HTR-8/SVneo (cell line): ENCODE data around the gene TBC1D9B.
A peak's percentile ranks its signal among the peaks of the same experiment; 100 is the strongest.

ENCODE experiments used
- DNase-seq: peaks from one replicate; pipeline ENCODE4 v3.0.0; 2011; ENCODE audit warnings: low spot score, mixed read lengths; ENCODE audit not compliant: insufficient read length
- FAIRE-seq: peaks from 2 replicates; lab custom pipeline; 2011; peaks lifted over from hg19 to GRCh38; lab: Jason Lieb, UNC

TBC1D9B gene

GRCh38 chr5:179909224-179909623 is 1.5 kb upstream of the TBC1D9B start:
- FAIRE-seq (no peak), DNase-seq (no peak)

- DNase-seq (no peak), FAIRE-seq (no peak)
Observed at GRCh38 chr5:179908528-179908927, 831 bp upstream of the TBC1D9B start.

- peak; percentile 36 for FAIRE-seq
Observed at GRCh38 chr5:179906795-179907555, 722 bp downstream of the TBC1D9B start.

GRCh38 chr5:179906294-179906794 is 1.4 kb downstream of the TBC1D9B start:
- no peak for DNase-seq
- peak; percentile 31 for FAIRE-seq

More at GRCh38 chr5:179906795-179907555, 722 bp downstream of the TBC1D9B start:
- DNase-seq: peak; percentile 18

GRCh38 chr5:179905161-179905560 is 2.5 kb downstream of the TBC1D9B start:
- FAIRE-seq: no peak

GRCh38 chr5:179904463-179905160 is 3.1 kb downstream of the TBC1D9B start:
- no peak for FAIRE-seq

More at GRCh38 chr5:179905161-179905560, 2.5 kb downstream of the TBC1D9B start:
- no peak for DNase-seq

GRCh38 chr5:179902763-179903158 is 4.9 kb downstream of the TBC1D9B start:
- DNase-seq (no peak), FAIRE-seq (no peak)

More at GRCh38 chr5:179904463-179905160, 3.1 kb downstream of the TBC1D9B start:
- no peak for DNase-seq

GRCh38 chr5:179901915-179902762 is 5.6 kb downstream of the TBC1D9B start:
- FAIRE-seq: no peak
- DNase-seq: no peak

- DNase-seq (no peak), FAIRE-seq (no peak)
Observed at GRCh38 chr5:179901462-179901861, 6.2 kb downstream of the TBC1D9B start.

- DNase-seq (no peak), FAIRE-seq (peak; percentile 44)
Observed at GRCh38 chr5:179900711-179901110, 7.0 kb downstream of the TBC1D9B start.

GRCh38 chr5:179900206-179900605 is 7.5 kb downstream of the TBC1D9B start:
- no peak for DNase-seq
- no peak for FAIRE-seq

GRCh38 chr5:179895861-179896260 is 11.8 kb downstream of the TBC1D9B start:
- FAIRE-seq (no peak), DNase-seq (no peak)

GRCh38 chr5:179893958-179894895 is 13.5 kb downstream of the TBC1D9B start:
- DNase-seq (no peak), FAIRE-seq (no peak)

- FAIRE-seq (no peak), DNase-seq (no peak)
Observed at GRCh38 chr5:179893076-179893957, 14.4 kb downstream of the TBC1D9B start.

GRCh38 chr5:179892255-179892654 is 15.4 kb downstream of the TBC1D9B start:
- FAIRE-seq: no peak

GRCh38 chr5:179890751-179891682 is 16.7 kb downstream of the TBC1D9B start:
- FAIRE-seq (no peak), DNase-seq (no peak)

More at GRCh38 chr5:179892255-179892654, 15.4 kb downstream of the TBC1D9B start:
- DNase-seq: no peak

GRCh38 chr5:179889885-179890284 is 17.8 kb downstream of the TBC1D9B start:
- FAIRE-seq: no peak
- DNase-seq: no peak
